GM12875 (cell line): ENCODE measurements around the gene DHX15.
"Not testable (repeated sequence)": the region's sequence is repeated elsewhere in the genome, so short reads cannot be mapped to it uniquely, and the experiment has no call there.

Source experiments
- H3K4me3 ChIP-seq: one replicate; pipeline ENCODE4 v1.5.1; 2011; ENCODE audit warnings: low read depth, low read length, control low read depth
- TF ChIP-seq, protein P1 (sequence below): IDR thresholded peaks from 2 replicates; pipeline ENCODE4 v1.5.1; 2011; ENCODE audit warnings: low read depth, mild to moderate bottlenecking, control low read depth, inconsistent platforms, low read length, moderate library complexity, borderline replicate concordance; ENCODE audit not compliant: insufficient read depth

Gene DHX15

DNA sequence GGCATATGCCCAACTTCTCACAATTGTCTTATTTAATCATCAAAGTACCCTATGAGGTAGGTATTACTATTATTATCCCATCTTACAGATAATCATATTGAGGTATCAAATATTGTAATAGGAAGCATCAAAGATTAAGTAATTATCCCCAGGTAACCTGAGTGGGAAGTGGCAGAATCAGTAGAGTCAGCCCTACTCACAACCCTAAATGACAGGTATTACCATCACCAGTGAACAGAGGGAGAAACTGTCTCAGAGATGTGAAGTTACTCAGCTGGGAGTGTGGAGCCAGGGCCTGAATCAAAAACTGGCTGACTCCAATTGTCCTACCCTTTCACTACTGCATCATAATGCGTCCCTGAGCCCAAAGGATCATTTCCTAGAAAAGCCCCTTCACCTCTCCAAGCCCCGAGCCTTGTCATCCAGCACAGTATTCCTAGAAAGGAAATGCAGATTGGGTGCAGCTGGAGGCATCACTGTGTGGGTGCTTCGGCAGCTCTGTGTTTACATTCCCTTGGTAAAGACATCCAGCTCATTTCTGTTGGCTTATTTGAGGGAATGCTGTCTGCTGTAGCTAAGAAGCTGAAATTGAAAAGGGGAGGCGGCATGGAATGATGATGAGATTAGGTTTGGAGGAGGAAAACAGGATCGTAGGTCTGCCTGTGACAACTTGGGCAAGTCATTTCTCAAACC is 72.8 kb downstream of the DHX15 start:
- TF ChIP-seq, protein P1, sequence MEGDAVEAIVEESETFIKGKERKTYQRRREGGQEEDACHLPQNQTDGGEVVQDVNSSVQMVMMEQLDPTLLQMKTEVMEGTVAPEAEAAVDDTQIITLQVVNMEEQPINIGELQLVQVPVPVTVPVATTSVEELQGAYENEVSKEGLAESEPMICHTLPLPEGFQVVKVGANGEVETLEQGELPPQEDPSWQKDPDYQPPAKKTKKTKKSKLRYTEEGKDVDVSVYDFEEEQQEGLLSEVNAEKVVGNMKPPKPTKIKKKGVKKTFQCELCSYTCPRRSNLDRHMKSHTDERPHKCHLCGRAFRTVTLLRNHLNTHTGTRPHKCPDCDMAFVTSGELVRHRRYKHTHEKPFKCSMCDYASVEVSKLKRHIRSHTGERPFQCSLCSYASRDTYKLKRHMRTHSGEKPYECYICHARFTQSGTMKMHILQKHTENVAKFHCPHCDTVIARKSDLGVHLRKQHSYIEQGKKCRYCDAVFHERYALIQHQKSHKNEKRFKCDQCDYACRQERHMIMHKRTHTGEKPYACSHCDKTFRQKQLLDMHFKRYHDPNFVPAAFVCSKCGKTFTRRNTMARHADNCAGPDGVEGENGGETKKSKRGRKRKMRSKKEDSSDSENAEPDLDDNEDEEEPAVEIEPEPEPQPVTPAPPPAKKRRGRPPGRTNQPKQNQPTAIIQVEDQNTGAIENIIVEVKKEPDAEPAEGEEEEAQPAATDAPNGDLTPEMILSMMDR: no peak
- no peak overlapping the region for H3K4me3 ChIP-seq

DNA sequence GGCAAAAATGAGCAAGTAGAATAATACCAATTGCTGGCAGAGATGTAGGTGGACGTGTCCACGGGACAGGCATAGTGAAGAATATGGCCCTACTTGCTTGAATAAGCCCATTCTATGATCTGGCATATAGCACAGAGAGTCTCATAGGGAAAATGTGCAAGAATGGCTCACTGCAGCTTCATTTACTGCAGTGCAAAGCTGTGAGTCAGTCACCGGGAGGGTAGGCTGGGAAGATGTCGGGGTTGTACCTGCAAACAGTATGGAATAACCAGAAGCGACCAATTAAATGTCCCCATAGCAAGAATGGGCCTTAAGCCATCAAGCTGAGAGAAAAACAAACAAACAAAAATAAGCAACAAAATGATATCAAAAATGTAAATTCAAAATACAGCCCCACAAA is 74.3 kb downstream of the DHX15 start:
- H3K4me3 ChIP-seq: no peak overlapping the region
- TF ChIP-seq, protein P1: no peak

DNA sequence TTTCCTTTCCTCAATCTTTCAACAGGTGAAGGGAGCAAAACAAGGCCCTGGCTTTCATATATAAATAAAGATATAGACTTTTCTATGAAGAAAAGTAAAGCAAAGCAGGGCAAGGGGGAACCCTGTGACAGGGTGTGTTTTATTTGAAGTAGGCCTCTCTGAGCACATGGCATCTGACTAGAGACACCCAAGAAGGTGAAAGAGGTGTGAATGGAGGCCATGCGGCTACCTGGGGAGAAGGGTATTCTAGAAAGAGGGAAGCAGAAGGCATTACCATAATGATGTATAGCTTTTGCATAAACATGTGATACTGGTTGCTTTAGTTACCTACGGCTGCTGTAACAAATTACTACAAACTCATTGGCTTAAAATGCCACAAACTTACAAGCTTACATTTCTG is 75.8 kb downstream of the DHX15 start:
- TF ChIP-seq, protein P1: no peak
- H3K4me3 ChIP-seq: no peak overlapping the region

DNA sequence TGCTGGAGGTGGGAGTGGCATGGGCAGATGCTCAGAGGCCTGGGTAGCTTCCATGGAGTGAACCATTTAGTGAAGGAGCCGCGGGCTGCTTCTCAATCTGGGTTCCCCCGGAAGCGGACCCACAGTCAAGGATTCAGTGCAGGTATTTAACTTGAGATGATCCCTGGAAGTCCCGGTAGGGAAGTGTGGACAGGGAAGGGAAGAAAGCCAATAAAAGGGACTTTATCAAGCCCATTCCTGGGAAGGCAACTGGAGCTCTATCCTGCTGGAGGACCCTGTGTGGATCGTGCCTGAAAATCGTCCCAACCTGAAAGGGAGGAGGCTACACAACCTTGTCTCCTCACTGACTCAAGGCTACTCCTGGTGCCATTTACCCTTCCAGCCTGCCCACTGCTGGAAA is 76.9 kb downstream of the DHX15 start:
- TF ChIP-seq, protein P1: no peak
- no peak overlapping the region for H3K4me3 ChIP-seq

DNA sequence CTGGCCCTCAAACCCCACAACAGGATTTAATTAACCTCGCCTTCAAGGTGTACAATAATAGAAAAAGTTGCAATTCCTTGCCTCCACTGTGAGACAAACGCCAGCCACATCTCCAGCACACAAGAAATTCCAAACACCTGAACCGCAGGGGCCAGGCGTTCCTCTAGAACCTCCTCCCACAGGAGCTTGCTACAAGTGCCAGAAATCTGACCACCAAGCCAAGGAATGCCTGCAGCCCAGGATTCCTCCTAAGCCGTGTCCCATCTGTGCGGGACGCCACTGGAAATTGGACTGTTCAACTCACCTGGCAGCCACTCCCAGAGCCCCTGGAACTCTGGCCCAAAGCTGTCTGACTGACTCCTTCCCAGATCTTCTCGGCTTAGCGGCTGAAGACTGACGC is 81.3 kb downstream of the DHX15 start:
- not testable (repeated sequence) for H3K4me3 ChIP-seq

DNA sequence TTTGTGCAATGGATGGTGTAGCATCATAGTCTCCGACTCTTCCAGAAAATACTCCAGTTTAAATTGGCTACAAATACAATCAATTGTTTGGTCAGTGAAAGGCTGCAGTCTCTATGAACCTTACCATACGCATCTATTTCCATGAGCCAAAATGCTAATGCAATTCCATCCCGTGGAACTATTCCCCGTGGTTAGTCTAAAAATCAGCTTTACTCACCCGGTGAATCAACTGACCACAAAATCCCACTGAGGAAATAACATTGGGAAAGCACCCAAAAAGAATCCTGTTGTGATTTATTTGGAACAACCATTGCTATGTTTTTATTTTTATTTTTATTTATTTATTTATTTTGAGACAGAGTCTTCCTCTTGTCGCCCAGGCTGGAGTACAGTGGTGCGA is 87.1 kb downstream of the DHX15 start:
- no peak overlapping the region for H3K4me3 ChIP-seq
- TF ChIP-seq, protein P1: no peak

DNA sequence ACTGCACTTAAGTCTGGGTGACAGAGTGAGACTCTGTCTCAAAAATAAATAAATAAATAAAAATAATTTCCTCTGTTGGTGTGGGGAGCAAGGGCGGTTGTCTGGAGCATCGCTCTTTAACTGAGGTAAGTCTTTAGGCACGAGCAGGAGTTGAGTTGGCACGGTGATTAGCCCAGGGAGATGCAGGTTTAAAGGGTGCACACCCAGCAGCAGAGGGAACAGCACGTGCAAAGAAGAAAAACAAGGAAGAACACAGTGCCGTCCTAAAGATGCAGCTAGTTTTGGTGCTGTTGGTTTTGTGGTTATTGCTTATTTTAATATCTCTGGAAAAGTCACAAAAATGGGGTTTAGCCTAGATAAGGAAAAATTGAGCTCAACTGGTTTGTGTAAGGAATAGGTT is 87.8 kb downstream of the DHX15 start:
- TF ChIP-seq, protein P1: no peak
- H3K4me3 ChIP-seq: no peak overlapping the region
